T-helper 17 cell (primary cell): Measurements from ENCODE around the gene PLA2R1. TPM values are rescaled to one million over a fixed set of nuclear protein-coding genes. Genes with fewer than 3 reads are reported as not detected.

ENCODE experiments used
- ATAC-seq: fragments of 150-1000 bp; cut with Tn5 transposase; 2 replicates; pipeline ENCODE4 v1.10.0; 2021; ENCODE audit warnings: mild to moderate bottlenecking, moderate library complexity
- DNase-seq, 3 donors: peaks; one replicate each; pipeline versions ENCODE4 v3.0.0 to v3.0.0-alpha.2; 2020 to 2021
- H3K9me3 ChIP-seq: one replicate; pipeline ENCODE4 v1.7.0; 2013; ENCODE audit warnings: low read length, mild to moderate bottlenecking; ENCODE audit not compliant: control insufficient read depth, poor library complexity, severe bottlenecking
- H3K27ac Mint-ChIP-seq: one replicate; pipeline ENCODE4 v1.8.0; 2022; ENCODE audit warnings: mild to moderate bottlenecking, moderate library complexity, mixed read lengths
- H3K27me3 Mint-ChIP-seq: one replicate; pipeline ENCODE4 v1.8.0; 2022; ENCODE audit warnings: mixed read lengths
- H3K36me3 Mint-ChIP-seq: one replicate; pipeline ENCODE4 v1.8.0; 2022; ENCODE audit warnings: low read depth, mixed read lengths
- H3K4me1 Mint-ChIP-seq: one replicate; pipeline ENCODE4 v1.8.0; 2022; ENCODE audit warnings: mild to moderate bottlenecking, mixed read lengths
- H3K4me3 Mint-ChIP-seq: one replicate; pipeline ENCODE4 v1.8.0; 2022; ENCODE audit warnings: mild to moderate bottlenecking, moderate library complexity, mixed read lengths
- total RNA-seq, 4 donors: library from RNA in 2 of 4; stranded (reverse) in 2 of 4; gene quantifications; one replicate each; pipeline ENCODE4 v1.2.3 and lab custom pipeline; 2022 to 2026

PLA2R1 gene
- total RNA-seq, 2 donors from 2014 or later = not detected

- ATAC-seq = no peak
These were observed 27.3 kb downstream of the PLA2R1 start for GRCh38 chr2:160035125-160035524.

DNA sequence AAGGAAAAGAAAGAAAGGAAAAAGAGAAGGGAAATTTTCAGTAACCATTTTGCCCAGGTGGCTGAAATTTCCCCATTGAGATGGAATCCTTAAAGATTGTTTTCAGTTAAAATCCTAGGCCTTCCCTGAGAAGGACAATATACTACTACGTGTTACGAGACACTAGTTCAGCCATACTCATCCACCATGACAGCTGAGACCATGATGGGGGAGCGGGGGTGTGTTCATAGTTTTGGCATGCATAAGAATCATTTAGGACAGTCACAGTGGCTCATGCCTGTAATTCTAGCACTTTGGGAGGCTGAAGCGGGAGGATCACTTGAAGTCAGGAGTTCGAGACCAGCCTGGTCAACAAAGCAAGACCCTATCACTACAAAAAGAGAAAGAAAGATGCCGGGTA is 28.0 kb downstream of the PLA2R1 start:
- Mint-ChIP-seq H3K4me3 (no peak overlapping the region), H3K36me3 (no peaks in the 10 kb centered on the region), H3K27ac (no peak overlapping the region), H3K4me1 (no peaks in the 10 kb centered on the region), H3K27me3 (peaks cover 7% of the 10 kb centered on the region)
- no peaks in the 10 kb centered on the region for H3K9me3 ChIP-seq
- ATAC-seq (no peak), DNase-seq (no peak)

More at GRCh38 chr2:160035125-160035524, 27.3 kb downstream of the PLA2R1 start:
- no peak for DNase-seq
- H3K4me1 Mint-ChIP-seq = no peaks in the 10 kb centered on the region
- H3K4me3 Mint-ChIP-seq = no peak overlapping the region
- H3K9me3 ChIP-seq = no peaks in the 10 kb centered on the region
- no peak overlapping the region for H3K27ac Mint-ChIP-seq
- no peaks in the 10 kb centered on the region for H3K36me3 Mint-ChIP-seq
- H3K27me3 Mint-ChIP-seq = peaks cover 7% of the 10 kb centered on the region

GRCh38 chr2:160033732-160034392 is 28.6 kb downstream of the PLA2R1 start:
- no peak for DNase-seq
- ATAC-seq = no peak
- H3K4me3 Mint-ChIP-seq = no peak overlapping the region

DNA sequence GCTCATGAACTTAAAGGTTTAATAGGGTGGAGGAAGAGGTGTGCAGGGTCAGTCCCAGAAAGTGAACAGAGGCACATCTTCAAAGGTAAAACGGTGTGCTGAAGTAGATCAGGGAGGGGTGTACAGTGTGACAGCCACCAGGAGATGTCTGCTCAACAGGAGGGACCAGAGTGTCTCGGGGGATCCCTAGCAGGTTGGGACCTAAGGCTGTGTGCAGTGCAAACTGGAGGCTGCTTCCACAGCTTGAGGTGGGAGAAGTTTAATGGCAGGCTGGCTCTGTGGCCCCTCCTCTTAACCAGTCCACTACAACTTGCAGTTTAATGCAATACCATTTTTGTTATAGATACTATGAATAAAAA is 33.2 kb downstream of the PLA2R1 start:
- Mint-ChIP-seq H3K27me3 (peaks cover 28% of the 10 kb centered on the region), H3K27ac (no peak overlapping the region), H3K4me3 (no peak overlapping the region), H3K36me3 (no peaks in the 10 kb centered on the region), H3K4me1 (no peaks in the 10 kb centered on the region)
- DNase-seq (no peak), ATAC-seq (no peak)
- no peaks in the 10 kb centered on the region for H3K9me3 ChIP-seq

More at GRCh38 chr2:160033732-160034392, 28.6 kb downstream of the PLA2R1 start:
- H3K4me1 Mint-ChIP-seq = no peaks in the 10 kb centered on the region
- no peak overlapping the region for H3K27ac Mint-ChIP-seq
- H3K9me3 ChIP-seq = no peaks in the 10 kb centered on the region
- no peaks in the 10 kb centered on the region for H3K36me3 Mint-ChIP-seq
- peaks cover 11% of the 10 kb centered on the region for H3K27me3 Mint-ChIP-seq

DNA sequence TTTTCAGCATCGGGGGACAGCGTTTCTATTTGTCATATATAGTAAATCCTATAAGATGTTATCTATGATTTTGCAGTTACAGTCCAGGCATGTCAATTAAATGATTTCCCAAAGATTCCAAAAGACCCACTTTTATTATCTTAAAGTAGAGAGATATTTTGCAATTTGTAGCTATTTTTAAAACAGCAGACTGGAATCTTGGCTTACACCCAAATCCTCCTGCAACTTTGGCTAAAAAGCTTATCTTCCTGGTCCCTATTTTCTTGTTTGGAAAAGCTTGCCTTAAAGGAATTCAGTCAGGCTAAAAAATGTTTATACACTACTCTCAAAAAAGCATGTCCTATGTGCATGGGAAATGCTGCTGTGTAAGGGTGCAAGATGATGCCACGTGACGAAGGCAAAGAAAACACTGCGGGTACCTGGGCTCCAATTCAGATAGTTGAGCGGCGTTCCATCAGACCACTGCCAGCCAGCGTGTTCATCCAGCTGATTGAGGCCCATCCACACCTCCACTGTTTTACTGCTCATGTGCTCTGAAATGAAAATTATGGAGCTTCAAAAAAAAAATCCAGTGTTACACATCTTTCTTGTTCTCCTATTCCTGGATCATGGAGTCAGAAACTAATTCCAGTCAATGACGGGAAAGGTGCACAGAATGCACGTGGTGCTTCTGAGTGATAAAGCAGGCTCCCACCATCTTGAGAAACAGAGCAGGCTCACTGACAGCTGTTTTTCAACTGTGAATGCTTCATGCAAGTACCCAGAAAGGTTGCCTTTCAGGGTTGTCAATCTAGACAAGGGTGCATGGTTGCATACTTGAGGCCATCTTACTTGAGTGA is 33.8 kb downstream of the PLA2R1 start:
- no peaks in the 10 kb centered on the region for H3K36me3 Mint-ChIP-seq
- no peaks in the 10 kb centered on the region for H3K9me3 ChIP-seq
- H3K27me3 Mint-ChIP-seq = peaks cover 26% of the 10 kb centered on the region
- H3K27ac Mint-ChIP-seq = no peak overlapping the region
- DNase-seq (no peak), ATAC-seq (no peak)
- H3K4me1 Mint-ChIP-seq = no peaks in the 10 kb centered on the region
- no peak overlapping the region for H3K4me3 Mint-ChIP-seq

DNA sequence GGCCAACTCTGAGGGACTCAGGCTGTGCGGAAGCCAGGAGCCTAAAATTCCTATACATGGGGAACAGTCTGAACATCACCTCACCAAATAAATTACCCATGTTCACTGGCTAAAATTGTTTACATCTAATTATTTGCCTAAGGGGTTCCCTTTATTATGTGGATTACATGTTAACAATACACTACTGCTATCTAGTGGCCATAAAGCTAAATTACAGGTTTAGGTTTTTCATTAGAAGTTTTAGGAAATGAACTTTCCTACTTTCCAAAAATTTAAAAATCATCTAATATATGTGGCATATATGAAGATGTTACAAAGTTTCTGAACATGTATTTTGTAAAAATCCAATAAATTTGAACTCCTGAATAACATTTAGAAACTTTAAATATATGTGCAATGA is 40.3 kb downstream of the PLA2R1 start:
- DNase-seq (no peak), ATAC-seq (no peak)
- no peak overlapping the region for H3K27ac Mint-ChIP-seq
- H3K27me3 Mint-ChIP-seq = peaks cover 24% of the 10 kb centered on the region
- H3K4me3 Mint-ChIP-seq = no peak overlapping the region
- H3K4me1 Mint-ChIP-seq = no peaks in the 10 kb centered on the region
- no peaks in the 10 kb centered on the region for H3K36me3 Mint-ChIP-seq
- no peaks in the 10 kb centered on the region for H3K9me3 ChIP-seq

DNA sequence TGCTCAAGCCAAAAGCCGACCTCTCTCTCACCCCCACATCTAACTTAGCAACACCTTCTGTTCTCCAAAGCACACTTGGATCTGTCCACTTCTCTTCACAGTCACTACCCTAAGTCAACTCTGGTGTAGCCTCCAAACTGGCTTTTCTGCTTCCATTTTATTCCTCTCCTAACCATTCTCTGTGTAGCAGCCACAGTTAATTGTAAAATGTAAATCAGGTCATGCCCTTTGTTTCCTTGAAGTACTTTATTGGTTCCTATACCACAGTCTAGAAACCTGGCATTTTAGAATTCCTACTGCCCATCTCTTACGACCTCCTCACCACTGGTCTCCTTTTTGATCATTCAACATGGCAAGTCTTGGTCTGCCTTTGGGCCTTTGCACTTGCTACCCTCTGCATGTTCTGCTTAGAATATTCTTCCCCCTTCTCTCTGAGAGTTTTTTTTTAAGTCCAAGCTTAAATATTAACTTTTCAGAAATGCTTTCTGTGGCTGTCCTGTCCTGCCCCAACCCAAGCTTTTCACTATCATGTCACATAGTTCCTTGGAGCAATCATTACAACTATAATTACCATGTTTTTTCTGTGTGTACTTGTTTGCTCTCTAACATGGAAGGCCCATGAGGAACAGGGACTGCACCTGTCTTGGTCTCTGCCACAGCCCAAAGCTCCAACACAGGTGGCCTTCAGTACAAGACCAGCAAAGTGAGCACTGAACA is 42.9 kb downstream of the PLA2R1 start:
- Mint-ChIP-seq H3K27me3 (peaks cover 29% of the 10 kb centered on the region), H3K27ac (no peak overlapping the region), H3K4me3 (no peak overlapping the region), H3K4me1 (no peaks in the 10 kb centered on the region), H3K36me3 (peaks cover 2% of the 10 kb centered on the region)
- ATAC-seq (no peak), DNase-seq (no peak)
- no peaks in the 10 kb centered on the region for H3K9me3 ChIP-seq

DNA sequence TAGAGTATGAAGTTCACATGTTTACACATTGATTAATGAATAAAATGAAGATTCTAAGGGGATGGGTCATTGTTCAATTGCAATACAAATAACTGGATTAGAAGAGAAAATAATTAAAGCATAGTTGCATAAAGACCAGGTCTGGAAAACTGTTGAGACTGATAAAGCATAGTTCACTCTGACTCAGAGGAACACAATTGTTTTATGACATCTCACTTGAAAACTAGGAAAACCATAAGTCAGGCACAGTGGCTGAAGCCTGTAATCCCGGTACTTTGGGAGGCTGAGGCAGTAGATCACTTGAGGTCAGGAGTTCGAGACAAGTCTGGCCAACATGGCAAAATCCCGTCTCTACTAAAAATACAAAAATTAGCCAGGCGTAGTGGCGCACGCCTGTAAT is 46.7 kb downstream of the PLA2R1 start:
- H3K9me3 ChIP-seq = no peaks in the 10 kb centered on the region
- Mint-ChIP-seq H3K4me3 (no peak overlapping the region), H3K27me3 (peaks cover 37% of the 10 kb centered on the region), H3K36me3 (peaks cover 2% of the 10 kb centered on the region), H3K4me1 (peaks cover 2% of the 10 kb centered on the region), H3K27ac (no peak overlapping the region)
- DNase-seq (no peak), ATAC-seq (no peak)

- peaks cover 2% of the 10 kb centered on the region for H3K36me3 Mint-ChIP-seq
- peaks cover 2% of the 10 kb centered on the region for H3K4me1 Mint-ChIP-seq
- no peak overlapping the region for H3K27ac Mint-ChIP-seq
- H3K27me3 Mint-ChIP-seq = peaks cover 48% of the 10 kb centered on the region
- DNase-seq (no peak), ATAC-seq (no peak)
- no peak overlapping the region for H3K4me3 Mint-ChIP-seq
- no peaks in the 10 kb centered on the region for H3K9me3 ChIP-seq
These were observed 48.2 kb downstream of the PLA2R1 start for GRCh38 chr2:160014227-160014626.

DNA sequence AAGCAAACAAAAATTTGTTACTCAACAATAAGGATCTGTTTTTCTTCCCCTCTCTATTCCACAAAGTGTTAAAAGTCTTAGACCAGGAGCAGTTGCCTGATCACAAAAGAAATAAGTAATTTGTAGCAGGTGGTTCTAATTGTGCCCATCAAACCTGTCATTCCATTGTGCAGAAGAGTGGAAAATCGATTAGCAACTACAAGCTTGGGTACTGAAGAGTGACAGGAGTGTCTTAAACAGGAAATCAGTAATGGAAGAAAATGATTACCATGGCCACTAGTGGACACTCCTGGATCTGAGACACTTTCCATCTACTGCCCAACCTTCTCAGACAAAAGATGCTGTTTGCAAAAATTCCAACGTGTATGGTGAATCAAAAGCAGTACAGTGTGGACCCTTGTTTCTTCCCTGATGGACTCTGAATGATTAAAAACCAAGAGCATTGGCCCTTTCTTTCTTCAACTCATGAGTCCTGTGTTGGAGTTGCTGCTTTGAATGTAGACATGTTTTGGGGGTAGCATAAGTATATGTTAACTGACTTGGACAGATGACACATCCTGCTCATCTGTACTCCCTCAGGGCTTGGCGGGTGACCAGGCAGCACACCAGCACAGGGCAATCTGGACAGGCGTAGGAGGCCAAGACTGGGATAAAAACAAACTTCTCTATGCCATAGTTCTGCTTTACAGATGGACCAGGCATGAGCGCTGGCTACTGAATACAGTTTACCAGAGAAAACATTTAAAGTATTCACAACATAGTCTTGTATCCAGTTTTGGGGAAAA is 51.9 kb downstream of the PLA2R1 start:
- no peak for DNase-seq
- Mint-ChIP-seq H3K4me3 (no peak overlapping the region), H3K27me3 (peaks cover 69% of the 10 kb centered on the region), H3K27ac (no peak overlapping the region), H3K36me3 (peaks cover 2% of the 10 kb centered on the region), H3K4me1 (peaks cover 2% of the 10 kb centered on the region)
- no peak for ATAC-seq
- H3K9me3 ChIP-seq = no peaks in the 10 kb centered on the region

- H3K27me3 Mint-ChIP-seq = peaks cover 68% of the 10 kb centered on the region
- no peak overlapping the region for H3K27ac Mint-ChIP-seq
- DNase-seq (no peak), ATAC-seq (no peak)
- no peaks in the 10 kb centered on the region for H3K36me3 Mint-ChIP-seq
- no peak overlapping the region for H3K4me3 Mint-ChIP-seq
- H3K9me3 ChIP-seq = no peaks in the 10 kb centered on the region
- H3K4me1 Mint-ChIP-seq = peaks cover 2% of the 10 kb centered on the region
These were observed 55.3 kb downstream of the PLA2R1 start for GRCh38 chr2:160007111-160007510.

GRCh38 chr2:160006475-160006874 is 55.9 kb downstream of the PLA2R1 start:
- no peaks in the 10 kb centered on the region for H3K36me3 Mint-ChIP-seq
- no peaks in the 10 kb centered on the region for H3K9me3 ChIP-seq
- ATAC-seq (no peak), DNase-seq (no peak)
- peaks cover 61% of the 10 kb centered on the region for H3K27me3 Mint-ChIP-seq
- no peak overlapping the region for H3K27ac Mint-ChIP-seq
- H3K4me1 Mint-ChIP-seq = peaks cover 2% of the 10 kb centered on the region
- H3K4me3 Mint-ChIP-seq = no peak overlapping the region

GRCh38 chr2:160005908-160006307 is 56.5 kb downstream of the PLA2R1 start:
- H3K36me3 Mint-ChIP-seq = no peaks in the 10 kb centered on the region
- no peak for ATAC-seq
- no peak overlapping the region for H3K27ac Mint-ChIP-seq
- H3K4me1 Mint-ChIP-seq = no peaks in the 10 kb centered on the region
- DNase-seq = no peak
- peaks cover 56% of the 10 kb centered on the region for H3K27me3 Mint-ChIP-seq
- H3K4me3 Mint-ChIP-seq = no peak overlapping the region
- H3K9me3 ChIP-seq = no peaks in the 10 kb centered on the region
